Natural killer cell treated with Interleukin-12 subunit alpha and Interleukin-12 subunit beta and Interleukin-15 and Interleukin-18, amount 100 ng/mL, for 72 hours (primary cell): ENCODE measurements around the gene LEMD1. TPM values are rescaled to one million over a fixed set of nuclear protein-coding genes. Genes with fewer than 3 reads are reported as not detected.

Experiments used
- ATAC-seq, 2 donors: fragments of 150-1000 bp; cut with Tn5 transposase in 1 of 2; sonication (Bioruptor Pico), chemical (Tn5 transposase) in 1 of 2; 2 replicates each; pipeline ENCODE4 v1.10.0; 2021
- DNase-seq: peaks from one replicate; pipeline ENCODE4 v3.0.0; 2022; ENCODE audit warnings: low spot score
- H3K27ac Mint-ChIP-seq, 2 donors: 1 replicate in 1 of 2; 2 replicates in 1 of 2; pipeline ENCODE4 v1.8.0; 2022; ENCODE audit warnings: mixed read lengths in 2 of 2, mild to moderate bottlenecking in 1 of 2, moderate library complexity in 1 of 2
- H3K27me3 Mint-ChIP-seq, 2 donors: 1 replicate in 1 of 2; 2 replicates in 1 of 2; pipeline ENCODE4 v1.8.0; 2022; ENCODE audit warnings: mixed read lengths in 2 of 2
- H3K36me3 Mint-ChIP-seq: one replicate; pipeline ENCODE4 v1.8.0; 2022; ENCODE audit warnings: mixed read lengths
- H3K4me1 Mint-ChIP-seq, 2 donors: 1 replicate in 1 of 2; 2 replicates in 1 of 2; pipeline ENCODE4 v1.8.0; 2022; ENCODE audit warnings: low read depth in 2 of 2, mixed read lengths in 2 of 2, mild to moderate bottlenecking in 1 of 2
- H3K4me3 Mint-ChIP-seq: one replicate; pipeline ENCODE4 v1.8.0; 2022; ENCODE audit warnings: mixed read lengths
- H3K9me3 Mint-ChIP-seq: 2 replicates; pipeline ENCODE4 v1.8.0; 2022; ENCODE audit warnings: mixed read lengths
- total RNA-seq, 2 donors: library from RNA; stranded (reverse); gene quantifications; one replicate each; pipeline ENCODE4 v1.2.3, GENCODE V29; 2022

Gene LEMD1
- total RNA-seq, 2 donors from 2014 or later, result not detected

DNA sequence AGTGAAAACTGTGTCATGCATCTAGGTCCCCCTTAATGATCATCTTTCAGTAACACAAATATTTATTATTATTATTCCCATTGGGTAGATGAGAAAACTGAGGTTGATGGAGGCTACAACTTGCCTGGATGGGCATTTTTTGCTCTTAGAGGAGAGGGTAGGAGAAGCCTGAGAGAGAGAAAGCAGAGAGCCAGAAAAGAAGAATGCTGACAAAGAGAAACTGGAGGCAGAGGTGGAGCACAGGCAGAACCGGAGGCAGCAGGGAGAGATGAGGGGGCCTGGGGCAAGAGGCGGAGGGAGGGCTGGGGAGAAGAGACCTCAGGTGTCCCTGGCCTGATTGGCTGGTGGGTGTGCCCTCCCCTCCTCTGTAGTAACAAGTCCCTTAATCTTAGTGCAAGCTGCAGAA, 29.9 kb upstream of the LEMD1 start:
- no peaks in the 10 kb centered on the region for H3K9me3 Mint-ChIP-seq
- ATAC-seq (no peak), DNase-seq (no peak)
- no peaks in the 10 kb centered on the region for H3K36me3 Mint-ChIP-seq
- no peak overlapping the region for H3K4me3 Mint-ChIP-seq
- peaks cover 26 to 44% of the 10 kb centered on the region in 2 donors for H3K27me3 Mint-ChIP-seq
- H3K27ac Mint-ChIP-seq, result peak overlapping the region in 1 of 2 donors; percentile 33
- H3K4me1 Mint-ChIP-seq, result peaks cover 5 to 7% of the 10 kb centered on the region in 2 donors

- no peak for ATAC-seq
- Mint-ChIP-seq H3K27ac (peak overlapping the region in 1 of 2 donors; percentile 33), H3K4me3 (no peak overlapping the region)
Measured at GRCh38 chr1:205451202-205451601, 29.3 kb upstream of the LEMD1 start.

GRCh38 chr1:205450448-205450847, 28.6 kb upstream of the LEMD1 start:
- no peak overlapping the region for H3K4me3 Mint-ChIP-seq
- DNase-seq (no peak), ATAC-seq (no peak)
- no peaks in the 10 kb centered on the region for H3K36me3 Mint-ChIP-seq
- H3K27me3 Mint-ChIP-seq, result peaks cover 22 to 36% of the 10 kb centered on the region in 2 donors
- no peak overlapping the region for H3K27ac Mint-ChIP-seq
- H3K9me3 Mint-ChIP-seq, result no peaks in the 10 kb centered on the region
- H3K4me1 Mint-ChIP-seq, result no peaks in the 10 kb centered on the region

More at GRCh38 chr1:205451202-205451601, 29.3 kb upstream of the LEMD1 start:
- H3K4me1 Mint-ChIP-seq, result peaks cover 4 to 5% of the 10 kb centered on the region in 2 donors
- peaks cover 26 to 44% of the 10 kb centered on the region in 2 donors for H3K27me3 Mint-ChIP-seq
- no peak for DNase-seq
- no peaks in the 10 kb centered on the region for H3K36me3 Mint-ChIP-seq
- H3K9me3 Mint-ChIP-seq, result no peaks in the 10 kb centered on the region

- H3K9me3 Mint-ChIP-seq, result no peaks in the 10 kb centered on the region
- H3K4me1 Mint-ChIP-seq, result no peaks in the 10 kb centered on the region
- ATAC-seq (peak; percentile 71 to 83), DNase-seq (no peak)
- peaks cover 22 to 35% of the 10 kb centered on the region in 2 donors for H3K27me3 Mint-ChIP-seq
- peak overlapping the region; percentile 12 for H3K4me3 Mint-ChIP-seq
- peak overlapping the region; percentile 48 to 72 for H3K27ac Mint-ChIP-seq
- no peaks in the 10 kb centered on the region for H3K36me3 Mint-ChIP-seq
Measured at GRCh38 chr1:205449750-205450443, 28.0 kb upstream of the LEMD1 start.

DNA sequence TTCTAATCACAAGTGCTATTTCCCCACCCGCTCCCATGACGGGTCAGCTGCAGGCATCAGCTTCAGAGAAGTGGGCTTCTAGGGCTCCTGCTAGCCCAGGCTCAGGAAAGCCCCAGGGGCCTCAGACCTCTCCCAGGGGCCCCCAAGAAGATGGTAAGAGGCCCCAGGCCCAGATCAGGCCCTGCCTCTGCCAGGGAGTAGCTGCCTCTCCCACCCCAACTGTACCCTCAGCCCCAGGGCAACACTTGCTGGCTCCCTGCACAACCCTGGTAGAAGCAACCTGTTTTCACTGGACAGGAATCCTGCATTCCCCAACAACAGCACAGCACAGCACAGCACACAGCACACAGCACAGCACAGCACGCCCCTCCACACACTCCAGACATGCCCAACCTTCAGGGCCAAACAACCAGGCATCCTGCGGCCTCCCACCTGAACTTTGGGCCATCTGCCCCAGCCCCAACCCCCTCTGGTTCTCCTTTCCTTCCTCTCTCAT, 27.4 kb upstream of the LEMD1 start:
- Mint-ChIP-seq H3K27ac (peak overlapping the region; percentile 48 to 72), H3K36me3 (no peaks in the 10 kb centered on the region), H3K4me1 (no peaks in the 10 kb centered on the region), H3K27me3 (peaks cover 17 to 29% of the 10 kb centered on the region in 2 donors), H3K9me3 (no peaks in the 10 kb centered on the region), H3K4me3 (peak overlapping the region; percentile 12)
- ATAC-seq, result no peak
- DNase-seq, result no peak

- DNase-seq (no peak), ATAC-seq (no peak)
- H3K4me3 Mint-ChIP-seq, result no peak overlapping the region
- peaks cover 12 to 25% of the 10 kb centered on the region in 2 donors for H3K27me3 Mint-ChIP-seq
- H3K27ac Mint-ChIP-seq, result peak overlapping the region; percentile 48 to 72
- H3K9me3 Mint-ChIP-seq, result no peaks in the 10 kb centered on the region
- H3K36me3 Mint-ChIP-seq, result no peaks in the 10 kb centered on the region
- no peaks in the 10 kb centered on the region for H3K4me1 Mint-ChIP-seq
Measured at GRCh38 chr1:205448540-205449253, 26.8 kb upstream of the LEMD1 start.

DNA sequence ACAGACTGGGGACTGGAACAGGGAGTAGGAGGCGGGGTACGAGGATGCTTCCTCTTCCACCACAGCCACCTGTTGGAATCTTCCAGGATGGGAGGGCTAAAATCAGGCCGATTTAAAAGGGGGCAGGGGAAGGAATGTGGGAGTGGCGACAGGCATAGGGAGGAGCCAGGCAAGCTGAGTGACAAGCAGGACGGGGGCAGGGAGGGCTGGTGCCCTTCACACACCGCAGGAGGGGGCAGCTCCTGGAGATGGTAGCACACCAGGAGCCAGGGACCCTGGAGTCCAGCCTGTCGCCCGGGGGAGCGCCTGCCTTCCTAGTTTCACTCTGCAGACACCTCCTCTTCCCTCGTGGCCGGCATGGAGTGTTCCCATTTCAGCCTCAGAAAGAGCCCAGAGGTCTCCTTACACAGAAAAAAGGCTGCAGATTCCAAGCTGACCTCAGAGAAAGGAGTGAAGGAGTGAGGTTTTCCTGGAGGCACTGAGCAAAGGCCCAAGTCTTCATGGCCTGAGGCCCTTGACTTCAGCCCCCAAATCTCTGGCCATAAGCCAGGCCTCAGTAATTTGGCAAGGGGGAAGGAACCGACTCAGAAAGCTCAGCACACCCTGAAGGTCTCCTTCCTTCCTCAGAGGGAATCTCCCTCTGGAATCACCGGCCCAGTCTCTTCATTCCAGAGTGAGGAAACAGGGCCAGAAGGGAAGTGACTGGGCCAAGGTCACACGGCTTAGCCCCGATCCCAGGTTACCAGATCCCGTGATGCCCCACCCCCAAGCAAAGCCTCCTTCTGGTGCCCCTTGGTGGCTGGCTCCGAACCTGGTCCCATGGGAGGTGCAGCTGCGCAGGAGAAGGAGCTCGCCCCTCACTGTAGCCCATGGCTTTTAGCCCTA, 25.8 kb upstream of the LEMD1 start:
- no peaks in the 10 kb centered on the region for H3K36me3 Mint-ChIP-seq
- ATAC-seq (no peak), DNase-seq (no peak)
- no peaks in the 10 kb centered on the region for H3K9me3 Mint-ChIP-seq
- no peaks in the 10 kb centered on the region for H3K4me1 Mint-ChIP-seq
- peaks cover 9 to 16% of the 10 kb centered on the region in 2 donors for H3K27me3 Mint-ChIP-seq
- no peak overlapping the region for H3K4me3 Mint-ChIP-seq
- peak overlapping the region in 1 of 2 donors; percentile 14 for H3K27ac Mint-ChIP-seq

GRCh38 chr1:205446828-205447227, 25.0 kb upstream of the LEMD1 start:
- Mint-ChIP-seq H3K27ac (no peak overlapping the region), H3K9me3 (no peaks in the 10 kb centered on the region), H3K4me3 (no peak overlapping the region), H3K36me3 (no peaks in the 10 kb centered on the region), H3K27me3 (peaks cover 9% of the 10 kb centered on the region in 2 donors), H3K4me1 (peaks cover 2% of the 10 kb centered on the region in 2 donors)
- ATAC-seq (no peak), DNase-seq (no peak)

- Mint-ChIP-seq H3K36me3 (no peaks in the 10 kb centered on the region), H3K4me3 (no peak overlapping the region), H3K27me3 (peaks cover 0 to 4% of the 10 kb centered on the region in 2 donors), H3K27ac (no peak overlapping the region), H3K4me1 (peaks cover 12 to 14% of the 10 kb centered on the region in 2 donors), H3K9me3 (no peaks in the 10 kb centered on the region)
- no peak for DNase-seq
- ATAC-seq, result no peak
Measured at GRCh38 chr1:205445646-205445935, 23.7 kb upstream of the LEMD1 start.

- Mint-ChIP-seq H3K9me3 (no peaks in the 10 kb centered on the region), H3K4me1 (peaks cover 15 to 18% of the 10 kb centered on the region in 2 donors), H3K4me3 (no peak overlapping the region), H3K27ac (no peak overlapping the region), H3K36me3 (no peaks in the 10 kb centered on the region), H3K27me3 (peaks cover 0 to 4% of the 10 kb centered on the region in 2 donors)
- ATAC-seq, result no peak
- DNase-seq, result no peak
Measured at GRCh38 chr1:205444931-205445645, 23.2 kb upstream of the LEMD1 start.

DNA sequence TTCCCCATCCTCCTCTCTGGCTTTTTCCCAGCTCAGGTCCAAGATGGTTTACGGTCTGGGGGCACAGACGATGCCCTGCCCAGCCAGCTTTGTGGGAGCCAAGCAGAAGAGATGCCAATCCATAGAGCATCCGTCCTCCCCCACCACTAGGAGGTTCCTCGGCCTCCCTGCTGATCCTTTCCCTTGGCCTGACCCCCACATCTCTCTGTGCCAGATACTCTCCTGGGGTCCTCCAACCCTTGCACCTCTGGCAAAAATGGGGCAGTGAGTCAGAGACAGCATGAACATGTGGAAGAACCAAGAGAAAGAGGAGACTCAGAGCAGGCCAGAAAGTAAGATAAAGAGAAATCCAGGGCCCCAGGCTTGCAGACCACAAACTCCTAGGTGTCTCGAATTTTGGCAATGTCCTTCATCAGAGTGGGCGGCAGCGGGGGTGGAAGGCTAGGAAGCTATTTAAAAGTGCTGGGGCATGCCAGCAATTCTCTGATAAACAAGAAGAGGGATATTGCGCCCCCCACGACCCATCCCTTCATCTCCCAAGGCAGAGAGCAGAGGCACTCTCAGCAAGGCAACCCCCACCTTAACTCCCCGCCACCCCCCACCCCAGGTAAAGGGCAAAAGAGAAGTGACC, 22.6 kb upstream of the LEMD1 start:
- Mint-ChIP-seq H3K4me3 (no peak overlapping the region), H3K27ac (no peak overlapping the region), H3K9me3 (no peaks in the 10 kb centered on the region), H3K36me3 (no peaks in the 10 kb centered on the region), H3K27me3 (peaks cover 0 to 4% of the 10 kb centered on the region in 2 donors), H3K4me1 (peaks cover 18 to 23% of the 10 kb centered on the region in 2 donors)
- no peak for DNase-seq
- ATAC-seq, result no peak

DNA sequence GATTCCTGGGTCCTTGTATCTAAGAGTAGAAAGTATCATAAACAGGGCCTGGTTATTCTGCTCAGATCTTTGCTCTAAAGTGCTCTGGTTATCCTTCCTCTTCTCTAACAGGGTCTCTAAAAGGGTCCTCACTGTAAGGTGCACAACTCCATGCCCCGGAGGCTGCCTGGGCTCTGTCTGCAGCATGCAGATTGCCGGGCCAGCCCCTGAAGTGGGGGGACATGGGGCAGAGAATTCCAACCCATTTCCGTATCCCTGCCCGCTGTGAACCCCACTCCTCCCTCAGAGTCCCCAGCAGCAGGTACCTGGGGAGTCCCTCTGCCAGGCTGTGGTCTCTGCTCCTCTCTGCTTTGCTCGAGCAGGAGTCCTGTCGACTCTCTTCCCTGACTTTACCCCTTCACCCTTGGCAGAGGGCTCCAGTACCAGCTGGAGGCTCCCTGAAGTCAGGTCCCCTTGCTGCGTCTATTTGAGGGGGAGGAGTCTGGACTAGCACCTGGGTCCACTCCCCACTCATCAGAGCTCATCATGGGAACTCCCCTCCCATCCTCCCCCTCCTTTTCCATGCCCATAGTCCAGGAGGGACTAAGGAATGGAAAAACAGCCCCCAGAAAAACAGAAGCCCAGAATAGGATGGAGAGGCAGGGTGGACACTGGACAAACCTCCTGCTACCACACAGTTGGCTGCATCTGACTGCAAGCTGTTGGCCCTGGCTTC, 21.9 kb upstream of the LEMD1 start:
- no peak for DNase-seq
- Mint-ChIP-seq H3K36me3 (no peaks in the 10 kb centered on the region), H3K27ac (no peak overlapping the region), H3K4me3 (no peak overlapping the region), H3K27me3 (peaks cover 0 to 4% of the 10 kb centered on the region in 2 donors), H3K9me3 (no peaks in the 10 kb centered on the region), H3K4me1 (peaks cover 21 to 24% of the 10 kb centered on the region in 2 donors)
- ATAC-seq, result no peak
